ENCODE data around the gene PRXL2A.

Gene PRXL2A

GRCh38 chr10:80444646-80445319 is 36.4 kb downstream of the PRXL2A start:
- peak; percentile 81 for DNase-seq (ENCODE audit: low spot score)

- DNase-seq (ENCODE audit: low spot score) = no peak
Measured at GRCh38 chr10:80447436-80448190, 39.3 kb downstream of the PRXL2A start.

GRCh38 chr10:80448209-80448942 is 40.0 kb downstream of the PRXL2A start:
- no peak for DNase-seq (ENCODE audit: low spot score)

GRCh38 chr10:80449520-80449919 is 41.2 kb downstream of the PRXL2A start:
- no peak for DNase-seq (ENCODE audit: low spot score)

- no peak for DNase-seq (ENCODE audit: low spot score)
Measured at GRCh38 chr10:80451132-80451531, 42.8 kb downstream of the PRXL2A start.

GRCh38 chr10:80452069-80452468 is 43.7 kb downstream of the PRXL2A start:
- DNase-seq (ENCODE audit: low spot score) = no peak

GRCh38 chr10:80452640-80453039 is 44.3 kb downstream of the PRXL2A start:
- DNase-seq (ENCODE audit: low spot score) = no peak

GRCh38 chr10:80453056-80453841 is 44.9 kb downstream of the PRXL2A start:
- no peak for DNase-seq (ENCODE audit: low spot score)

GRCh38 chr10:80453842-80454512 is 45.6 kb downstream of the PRXL2A start, which contains the start of gene TSPAN14:
TSPAN14 (plus strand) TSS chr10:80454310; CDS start chr10:80489234, 34,924 bp downstream.
- DNase-seq (ENCODE audit: low spot score) = peak; percentile 92

GRCh38 chr10:80454513-80455460 is 46.4 kb downstream of the PRXL2A start:
- peak; percentile 27 for DNase-seq (ENCODE audit: low spot score)

GRCh38 chr10:80455461-80456349 is 47.4 kb downstream of the PRXL2A start:
- DNase-seq (ENCODE audit: low spot score) = no peak

GRCh38 chr10:80457554-80458262 is 49.4 kb downstream of the PRXL2A start:
- DNase-seq (ENCODE audit: low spot score) = no peak

- DNase-seq (ENCODE audit: low spot score) = no peak
Measured at GRCh38 chr10:80458263-80458625, 49.9 kb downstream of the PRXL2A start.

- DNase-seq (ENCODE audit: low spot score) = no peak
Measured at GRCh38 chr10:80458638-80459037, 50.3 kb downstream of the PRXL2A start.

- DNase-seq (ENCODE audit: low spot score) = peak; percentile 81
Measured at GRCh38 chr10:80459047-80459865, 50.9 kb downstream of the PRXL2A start.

GRCh38 chr10:80460399-80461207 is 52.3 kb downstream of the PRXL2A start:
- DNase-seq (ENCODE audit: low spot score) = peak; percentile 48
